IPS-18c (cell line): Measurements from ENCODE around the gene LGR4.

Experiments
- H3K4me3 ChIP-seq: 2 replicates; pipeline ENCODE4 v1.7.0; 2013; ENCODE audit warnings: low read depth, mild to moderate bottlenecking, low read length, moderate library complexity; ENCODE audit not compliant: insufficient read depth
- H3K9me3 ChIP-seq: one replicate; pipeline ENCODE4 v1.6.1; 2013; ENCODE audit warnings: mild to moderate bottlenecking, low read length, moderate library complexity; ENCODE audit not compliant: control insufficient read depth, insufficient read depth

Gene LGR4

GRCh38 chr11:27401833-27402316 is 70.7 kb downstream of the LGR4 start:
- no peak overlapping the region for H3K4me3 ChIP-seq
- no peaks in the 10 kb centered on the region for H3K9me3 ChIP-seq

GRCh38 chr11:27401280-27401832 is 71.2 kb downstream of the LGR4 start:
- H3K4me3 ChIP-seq: no peak overlapping the region
- H3K9me3 ChIP-seq: no peaks in the 10 kb centered on the region

- H3K9me3 ChIP-seq: no peaks in the 10 kb centered on the region
- H3K4me3 ChIP-seq: no peak overlapping the region
Observed at GRCh38 chr11:27398400-27398770, 74.2 kb downstream of the LGR4 start.

GRCh38 chr11:27397624-27398399 is 74.8 kb downstream of the LGR4 start:
- Histone ChIP-seq H3K4me3 (no peak overlapping the region), H3K9me3 (no peaks in the 10 kb centered on the region)

- Histone ChIP-seq H3K4me3 (no peak overlapping the region), H3K9me3 (no peaks in the 10 kb centered on the region)
Observed at GRCh38 chr11:27396259-27396839, 76.2 kb downstream of the LGR4 start.

GRCh38 chr11:27395556-27396258 is 76.9 kb downstream of the LGR4 start:
- H3K4me3 ChIP-seq: no peak overlapping the region
- H3K9me3 ChIP-seq: no peaks in the 10 kb centered on the region

- Histone ChIP-seq H3K9me3 (no peaks in the 10 kb centered on the region), H3K4me3 (no peak overlapping the region)
Observed at GRCh38 chr11:27394781-27395228, 77.8 kb downstream of the LGR4 start.

- Histone ChIP-seq H3K9me3 (no peaks in the 10 kb centered on the region), H3K4me3 (no peak overlapping the region)
Observed at GRCh38 chr11:27392278-27393114, 80.1 kb downstream of the LGR4 start.

- Histone ChIP-seq H3K9me3 (no peaks in the 10 kb centered on the region), H3K4me3 (no peak overlapping the region)
Observed at GRCh38 chr11:27391331-27392015, 81.1 kb downstream of the LGR4 start.

- Histone ChIP-seq H3K4me3 (no peak overlapping the region), H3K9me3 (no peaks in the 10 kb centered on the region)
Observed at GRCh38 chr11:27390318-27391295, 82.0 kb downstream of the LGR4 start.

- Histone ChIP-seq H3K9me3 (no peaks in the 10 kb centered on the region), H3K4me3 (no peak overlapping the region)
Observed at GRCh38 chr11:27388869-27389268, 83.7 kb downstream of the LGR4 start.

GRCh38 chr11:27388001-27388400 is 84.6 kb downstream of the LGR4 start:
- no peak overlapping the region for H3K4me3 ChIP-seq
- H3K9me3 ChIP-seq: no peaks in the 10 kb centered on the region

GRCh38 chr11:27387362-27387761 is 85.2 kb downstream of the LGR4 start:
- no peaks in the 10 kb centered on the region for H3K9me3 ChIP-seq

GRCh38 chr11:27386181-27386845 is 86.3 kb downstream of the LGR4 start:
- Histone ChIP-seq H3K9me3 (no peaks in the 10 kb centered on the region), H3K4me3 (no peak overlapping the region)

More at GRCh38 chr11:27387362-27387761, 85.2 kb downstream of the LGR4 start:
- no peak overlapping the region for H3K4me3 ChIP-seq

- Histone ChIP-seq H3K9me3 (no peaks in the 10 kb centered on the region), H3K4me3 (no peak overlapping the region)
Observed at GRCh38 chr11:27385245-27385644, 87.3 kb downstream of the LGR4 start.
